WERI-Rb-1 (cell line): Measurements from ENCODE around the gene RAD1.

Experiments
- DNase-seq: peaks from one replicate; pipeline ENCODE4 v3.0.0-alpha.2; 2020
- H3K27ac ChIP-seq: fragments of 250-450 bp; sonication (Bioruptor Pico); 2 replicates; pipeline ENCODE4 v1.5.1; 2020; ENCODE audit warnings: mild to moderate bottlenecking, moderate library complexity
- H3K27me3 ChIP-seq: fragments of 250-450 bp; sonication (Bioruptor Pico); 2 replicates; pipeline ENCODE4 v1.5.1; 2021; ENCODE audit warnings: mild to moderate bottlenecking, low read depth, moderate library complexity; ENCODE audit not compliant: insufficient read depth, severe bottlenecking
- H3K36me3 ChIP-seq: fragments of 250-450 bp; sonication (Bioruptor Pico); 2 replicates; pipeline ENCODE4 v1.5.1; 2020; ENCODE audit warnings: mild to moderate bottlenecking, moderate library complexity
- H3K4me3 ChIP-seq: 2 replicates; pipeline ENCODE4 v1.5.1; 2011; ENCODE audit warnings: low read depth, mild to moderate bottlenecking, control low read depth, low read length
- H3K9me3 ChIP-seq: fragments of 250-450 bp; sonication (Bioruptor Pico); 2 replicates; pipeline ENCODE4 v1.5.1; 2021; ENCODE audit warnings: mild to moderate bottlenecking, moderate library complexity; ENCODE audit not compliant: severe bottlenecking
- TF ChIP-seq, protein P1 (sequence below): IDR thresholded peaks from 2 replicates; pipeline ENCODE4 v1.5.1; 2011; ENCODE audit warnings: low read depth, mild to moderate bottlenecking, control low read depth, inconsistent platforms, low read length

Gene RAD1

DNA sequence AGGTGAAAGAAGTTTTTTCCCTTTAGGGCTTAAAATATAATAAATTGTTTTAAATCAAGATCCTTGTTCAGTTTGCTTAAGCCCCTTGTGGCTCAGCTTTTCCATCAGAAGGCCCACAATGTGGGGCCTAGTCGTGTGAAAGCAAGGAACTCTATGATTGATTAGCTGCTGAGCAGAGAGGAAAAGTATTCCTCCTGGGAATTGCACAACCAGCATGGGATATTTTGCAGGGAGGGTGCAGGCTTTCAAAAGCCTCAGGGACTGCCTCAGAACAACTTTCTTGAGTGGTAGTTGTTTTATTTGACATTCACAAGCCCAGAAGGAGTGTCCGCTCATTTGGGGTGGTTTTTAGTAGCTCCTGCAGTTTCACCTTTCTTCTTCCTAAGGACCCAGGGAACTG is 56.5 kb downstream of the RAD1 start:
- TF ChIP-seq, protein P1, sequence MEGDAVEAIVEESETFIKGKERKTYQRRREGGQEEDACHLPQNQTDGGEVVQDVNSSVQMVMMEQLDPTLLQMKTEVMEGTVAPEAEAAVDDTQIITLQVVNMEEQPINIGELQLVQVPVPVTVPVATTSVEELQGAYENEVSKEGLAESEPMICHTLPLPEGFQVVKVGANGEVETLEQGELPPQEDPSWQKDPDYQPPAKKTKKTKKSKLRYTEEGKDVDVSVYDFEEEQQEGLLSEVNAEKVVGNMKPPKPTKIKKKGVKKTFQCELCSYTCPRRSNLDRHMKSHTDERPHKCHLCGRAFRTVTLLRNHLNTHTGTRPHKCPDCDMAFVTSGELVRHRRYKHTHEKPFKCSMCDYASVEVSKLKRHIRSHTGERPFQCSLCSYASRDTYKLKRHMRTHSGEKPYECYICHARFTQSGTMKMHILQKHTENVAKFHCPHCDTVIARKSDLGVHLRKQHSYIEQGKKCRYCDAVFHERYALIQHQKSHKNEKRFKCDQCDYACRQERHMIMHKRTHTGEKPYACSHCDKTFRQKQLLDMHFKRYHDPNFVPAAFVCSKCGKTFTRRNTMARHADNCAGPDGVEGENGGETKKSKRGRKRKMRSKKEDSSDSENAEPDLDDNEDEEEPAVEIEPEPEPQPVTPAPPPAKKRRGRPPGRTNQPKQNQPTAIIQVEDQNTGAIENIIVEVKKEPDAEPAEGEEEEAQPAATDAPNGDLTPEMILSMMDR: no peak
- Histone ChIP-seq H3K27me3 (no peaks in the 10 kb centered on the region), H3K27ac (no peak overlapping the region), H3K36me3 (no peaks in the 10 kb centered on the region), H3K4me3 (no peak overlapping the region), H3K9me3 (no peaks in the 10 kb centered on the region)
- DNase-seq: no peak

DNA sequence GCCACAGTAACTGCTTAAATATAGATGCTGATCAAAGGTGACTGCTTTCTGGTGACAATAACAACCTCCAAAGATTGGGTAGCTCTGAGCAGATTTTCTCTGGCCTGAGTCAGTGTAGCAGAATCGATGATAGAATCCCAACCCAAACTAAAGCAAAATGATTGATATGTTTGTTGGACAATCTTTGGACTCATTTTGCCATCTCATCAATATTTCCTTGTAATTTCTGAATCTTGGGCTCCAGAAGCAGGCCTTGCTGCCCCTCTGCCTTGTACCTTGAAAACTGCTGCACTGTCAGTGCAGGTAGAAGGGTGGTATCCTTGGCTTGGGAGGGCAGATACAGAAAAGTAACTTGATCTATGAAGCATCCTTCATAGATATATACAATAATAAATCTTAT is 57.4 kb downstream of the RAD1 start:
- Histone ChIP-seq H3K27me3 (no peaks in the 10 kb centered on the region), H3K27ac (no peak overlapping the region), H3K4me3 (no peak overlapping the region), H3K9me3 (peaks cover 4% of the 10 kb centered on the region), H3K36me3 (no peaks in the 10 kb centered on the region)
- TF ChIP-seq, protein P1: no peak
- no peak for DNase-seq

DNA sequence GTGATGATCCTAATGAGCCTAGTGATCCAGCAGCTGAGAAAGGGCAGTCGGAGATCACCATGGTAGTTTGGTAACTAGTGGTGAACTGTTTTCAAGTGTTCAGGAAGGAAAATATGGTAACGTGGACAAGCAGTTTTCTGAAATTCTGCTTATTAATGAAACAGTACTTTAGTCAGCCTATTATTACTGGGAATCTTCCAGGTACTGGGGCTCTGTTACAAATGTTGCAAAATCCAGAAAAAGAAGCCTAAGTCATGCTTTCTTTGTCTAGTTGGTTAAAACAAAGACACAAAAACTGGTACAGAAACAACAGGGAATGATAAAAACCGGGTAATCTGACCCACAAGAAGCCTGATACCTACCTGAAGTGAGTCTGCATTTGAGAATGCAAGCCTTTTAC is 58.1 kb downstream of the RAD1 start:
- Histone ChIP-seq H3K27ac (no peak overlapping the region), H3K9me3 (peaks cover 4% of the 10 kb centered on the region), H3K27me3 (no peaks in the 10 kb centered on the region), H3K36me3 (no peaks in the 10 kb centered on the region), H3K4me3 (no peak overlapping the region)
- TF ChIP-seq, protein P1: no peak
- no peak for DNase-seq
